ENCODE measurements around the gene CEMIP.

DNA sequence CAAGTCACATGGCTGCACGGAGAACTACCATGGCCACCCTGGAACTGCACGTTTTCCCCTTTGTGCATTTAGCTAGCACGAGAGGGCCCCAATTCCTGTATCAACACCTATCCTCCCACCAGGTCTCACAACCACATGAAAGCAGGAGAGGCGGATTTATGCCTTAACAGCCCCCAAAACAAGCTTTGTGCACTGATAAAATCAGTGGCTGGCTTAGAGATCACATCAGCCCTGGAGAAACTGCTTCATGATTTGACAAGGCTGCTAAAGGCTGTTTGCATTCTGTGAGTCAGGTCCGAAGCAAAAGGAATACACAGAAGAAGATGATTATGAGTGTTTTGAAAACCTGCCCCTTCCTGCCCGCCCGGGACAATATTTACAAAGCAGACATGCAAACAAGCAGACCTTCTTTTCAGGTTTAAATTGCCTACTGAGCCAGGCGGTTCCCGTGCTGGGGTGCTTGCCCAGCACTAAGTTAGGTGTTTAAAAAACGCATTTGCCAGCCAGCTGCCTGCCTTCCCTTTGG lies 25.9 kb downstream of the CEMIP start:
- TF ChIP-seq EZH2 (IDR thresholded peaks at IDR 0.05; ENCODE audit: low read length), result no peak
- TF ChIP-seq, protein P1, sequence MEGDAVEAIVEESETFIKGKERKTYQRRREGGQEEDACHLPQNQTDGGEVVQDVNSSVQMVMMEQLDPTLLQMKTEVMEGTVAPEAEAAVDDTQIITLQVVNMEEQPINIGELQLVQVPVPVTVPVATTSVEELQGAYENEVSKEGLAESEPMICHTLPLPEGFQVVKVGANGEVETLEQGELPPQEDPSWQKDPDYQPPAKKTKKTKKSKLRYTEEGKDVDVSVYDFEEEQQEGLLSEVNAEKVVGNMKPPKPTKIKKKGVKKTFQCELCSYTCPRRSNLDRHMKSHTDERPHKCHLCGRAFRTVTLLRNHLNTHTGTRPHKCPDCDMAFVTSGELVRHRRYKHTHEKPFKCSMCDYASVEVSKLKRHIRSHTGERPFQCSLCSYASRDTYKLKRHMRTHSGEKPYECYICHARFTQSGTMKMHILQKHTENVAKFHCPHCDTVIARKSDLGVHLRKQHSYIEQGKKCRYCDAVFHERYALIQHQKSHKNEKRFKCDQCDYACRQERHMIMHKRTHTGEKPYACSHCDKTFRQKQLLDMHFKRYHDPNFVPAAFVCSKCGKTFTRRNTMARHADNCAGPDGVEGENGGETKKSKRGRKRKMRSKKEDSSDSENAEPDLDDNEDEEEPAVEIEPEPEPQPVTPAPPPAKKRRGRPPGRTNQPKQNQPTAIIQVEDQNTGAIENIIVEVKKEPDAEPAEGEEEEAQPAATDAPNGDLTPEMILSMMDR (optimal IDR thresholded peaks at IDR 0.05 in 1 of 3, IDR thresholded peaks at IDR 0.05 in 1 of 3, conservative IDR thresholded peaks at IDR 0.05 in 1 of 3; ENCODE audit: extremely low read depth in 1 of 3, insufficient read depth in 2 of 3, low read length in 3 of 3), result no peak

Measured in keratinocyte (primary cell).